CD4-positive, alpha-beta T cell treated with Interleukin-21 for 1 hour (primary cell): Measurements from ENCODE around the gene BFSP2.

Source experiments
- DNase-seq: peaks from one replicate; pipeline ENCODE4 v3.0.0-alpha.2; 2020

Gene BFSP2

GRCh38 chr3:133383741-133384140, 16.1 kb upstream of the BFSP2 start:
- no peak for DNase-seq

DNA sequence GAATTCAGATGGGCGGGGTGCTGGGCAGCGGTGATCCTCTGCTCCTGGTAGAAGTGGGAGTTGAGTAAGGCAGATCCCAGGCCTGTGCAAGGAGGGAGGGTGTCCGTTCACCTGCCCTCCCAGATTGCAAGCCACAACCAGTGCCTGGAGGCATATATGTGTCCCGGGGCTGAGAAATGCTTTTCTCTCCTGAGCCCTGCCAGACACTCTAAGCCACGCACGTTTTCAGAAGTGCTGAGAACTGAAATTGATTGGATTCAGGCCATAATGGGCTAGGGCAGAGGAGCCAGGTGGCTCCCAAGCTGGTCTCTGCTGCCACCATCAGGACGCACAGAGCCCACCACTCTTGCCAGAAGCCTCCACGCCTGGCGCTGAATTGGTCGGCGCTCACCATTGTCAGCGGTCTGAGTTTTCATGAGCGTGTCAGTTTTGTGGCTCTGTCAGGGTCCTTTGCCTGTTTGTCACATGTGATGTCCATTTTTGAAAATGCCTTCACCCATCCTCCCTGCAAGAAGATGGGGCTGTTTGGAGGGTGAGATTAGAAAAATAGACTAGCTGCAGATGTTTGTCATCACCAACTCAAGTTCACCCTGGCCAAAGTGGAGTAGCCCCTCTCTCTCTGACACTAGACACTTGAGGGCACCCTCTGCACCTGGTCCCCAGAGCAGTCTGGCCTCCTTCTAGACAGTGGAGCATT, 15.4 kb upstream of the BFSP2 start:
- DNase-seq: no peak

DNA sequence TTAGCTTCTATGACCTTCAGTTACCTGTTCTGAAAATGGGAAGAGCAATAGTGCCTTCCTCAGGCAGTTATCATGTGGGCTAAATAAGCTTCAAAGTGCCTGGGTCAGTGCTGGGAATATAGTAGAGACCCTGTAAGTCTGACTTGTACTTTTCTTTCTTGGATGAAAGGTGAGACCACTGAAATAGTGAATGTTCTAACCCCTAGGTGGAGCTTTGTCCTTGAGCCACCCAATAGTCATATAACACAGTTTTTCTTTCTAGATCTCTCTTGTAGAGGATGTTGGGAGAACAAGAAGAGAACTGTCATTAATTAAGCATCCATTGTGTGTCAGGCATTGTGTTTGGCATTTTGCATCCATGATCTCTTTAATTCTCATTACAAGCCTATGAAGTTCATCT, 13.0 kb upstream of the BFSP2 start:
- no peak for DNase-seq

DNA sequence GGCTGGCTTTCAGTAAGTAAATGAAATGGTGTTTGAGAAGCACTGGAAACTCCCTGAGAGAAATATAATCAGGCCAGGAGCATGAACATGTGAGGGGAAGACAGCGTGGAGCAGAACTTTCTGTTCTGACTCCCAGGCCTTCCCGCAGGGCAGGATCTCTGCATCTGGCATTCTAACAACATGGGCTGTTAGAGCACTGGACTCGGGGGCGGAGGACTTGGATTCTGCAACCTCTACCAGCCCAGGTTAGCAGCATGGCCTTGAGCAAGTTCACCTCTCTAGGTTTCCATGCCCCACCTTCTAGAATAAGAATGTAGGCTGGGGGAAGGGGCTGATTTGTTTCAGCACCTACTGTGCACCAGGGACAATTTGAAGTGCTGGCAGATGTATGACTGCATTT, 12.5 kb upstream of the BFSP2 start:
- no peak for DNase-seq

GRCh38 chr3:133388696-133389395, 11.0 kb upstream of the BFSP2 start:
- DNase-seq: no peak

GRCh38 chr3:133390715-133391114, 9.1 kb upstream of the BFSP2 start:
- DNase-seq: no peak

GRCh38 chr3:133393204-133393603, 6.7 kb upstream of the BFSP2 start:
- no peak for DNase-seq

DNA sequence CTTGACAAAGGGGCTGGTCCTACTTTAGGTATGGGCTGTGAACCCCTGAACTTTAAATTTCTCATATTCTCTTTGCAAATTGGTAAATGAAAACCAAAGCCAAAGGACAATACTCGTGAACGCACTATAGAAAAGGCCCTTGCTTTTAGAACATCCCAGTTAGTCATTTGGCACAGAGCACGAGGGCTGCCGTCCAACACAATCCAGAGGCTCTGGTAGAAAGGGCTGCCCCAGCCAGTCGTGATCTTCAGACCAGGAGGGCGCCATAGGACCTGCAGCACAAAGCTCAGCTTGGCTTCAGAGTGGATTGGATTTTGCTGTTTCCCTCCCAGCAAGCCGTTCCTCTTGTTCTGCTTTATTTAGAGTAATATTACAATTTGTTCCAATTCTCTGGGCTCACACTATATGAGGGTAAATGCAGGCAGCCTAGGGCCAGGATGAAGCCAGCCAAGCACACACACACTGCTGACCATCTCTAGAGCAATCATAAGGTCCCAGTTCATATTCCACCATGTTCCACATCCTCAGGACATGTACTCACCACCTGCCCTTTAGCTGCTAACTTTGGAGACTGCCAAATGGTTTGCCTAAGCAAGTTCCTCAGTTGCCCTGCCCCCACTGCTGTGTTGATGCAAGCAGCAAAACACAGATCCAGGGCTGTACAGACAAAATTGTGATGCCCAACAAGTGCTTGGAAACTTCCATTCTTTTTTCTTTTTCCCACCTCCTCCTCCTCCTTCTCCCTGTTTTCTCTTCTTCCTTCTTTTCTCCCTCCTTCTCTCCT, 6.0 kb upstream of the BFSP2 start:
- no peak for DNase-seq

GRCh38 chr3:133394561-133395311, 5.1 kb upstream of the BFSP2 start:
- DNase-seq: no peak

- DNase-seq: no peak
Observed at GRCh38 chr3:133396906-133397305, 3.0 kb upstream of the BFSP2 start.

DNA sequence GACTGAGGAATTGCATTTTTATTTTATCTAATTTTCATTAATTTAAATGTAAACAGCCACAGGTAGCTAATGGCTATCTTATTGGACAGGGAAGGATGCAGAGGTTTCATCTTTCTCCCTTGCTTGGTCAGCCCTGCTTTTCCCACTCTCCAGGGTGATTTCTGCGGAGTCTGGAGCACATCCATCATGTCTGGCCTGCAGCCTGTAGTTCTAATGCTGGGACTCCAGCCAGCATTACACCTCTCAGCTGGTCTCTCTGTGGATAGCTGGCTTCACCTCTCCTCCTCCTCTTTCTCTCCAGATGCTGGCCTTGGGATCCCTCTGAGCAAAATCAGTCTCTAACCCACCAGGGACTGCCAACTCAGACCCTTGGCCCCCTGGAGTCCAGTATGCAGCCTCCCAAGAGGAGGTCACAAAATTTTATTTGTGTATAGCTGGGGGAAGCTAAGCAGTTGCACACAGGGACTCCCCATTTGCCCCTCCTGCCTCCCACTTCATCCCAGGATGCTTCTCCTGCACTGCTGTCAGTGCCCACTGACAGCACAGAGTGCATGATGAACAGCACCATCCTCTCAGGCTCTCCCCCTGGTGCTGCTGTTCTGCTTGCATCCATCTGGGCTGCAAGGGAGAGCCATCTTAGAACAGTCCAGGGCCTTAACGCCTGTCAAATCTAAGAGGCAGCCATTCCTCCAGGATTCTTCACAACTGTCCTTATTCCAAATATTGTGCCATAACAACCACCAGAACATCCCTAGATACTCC, 1.7 kb downstream of the BFSP2 start:
- no peak for DNase-seq

- DNase-seq: no peak
Observed at GRCh38 chr3:133404920-133405319, 5.1 kb downstream of the BFSP2 start.

DNA sequence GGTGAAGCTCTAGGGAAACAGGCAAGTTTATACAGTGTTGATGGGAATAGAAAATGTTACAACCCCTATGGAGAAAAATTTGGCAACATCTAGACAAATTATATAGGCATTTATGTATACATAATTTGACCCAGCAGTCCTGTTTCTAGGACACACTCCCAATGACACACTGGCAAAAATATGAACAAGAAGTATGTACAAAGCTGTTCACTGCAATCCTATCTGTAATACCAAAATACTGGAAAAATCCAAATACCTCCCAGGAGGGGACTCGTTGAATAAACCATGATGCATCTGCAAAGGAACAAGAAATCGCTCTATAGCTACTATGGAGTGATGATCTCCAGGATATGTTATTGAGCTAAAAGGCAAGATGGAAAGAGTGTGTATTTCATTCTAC, 8.5 kb downstream of the BFSP2 start:
- DNase-seq: no peak

- no peak for DNase-seq
Observed at GRCh38 chr3:133408961-133409360, 9.1 kb downstream of the BFSP2 start.

GRCh38 chr3:133410191-133410892, 10.5 kb downstream of the BFSP2 start:
- DNase-seq: no peak

DNA sequence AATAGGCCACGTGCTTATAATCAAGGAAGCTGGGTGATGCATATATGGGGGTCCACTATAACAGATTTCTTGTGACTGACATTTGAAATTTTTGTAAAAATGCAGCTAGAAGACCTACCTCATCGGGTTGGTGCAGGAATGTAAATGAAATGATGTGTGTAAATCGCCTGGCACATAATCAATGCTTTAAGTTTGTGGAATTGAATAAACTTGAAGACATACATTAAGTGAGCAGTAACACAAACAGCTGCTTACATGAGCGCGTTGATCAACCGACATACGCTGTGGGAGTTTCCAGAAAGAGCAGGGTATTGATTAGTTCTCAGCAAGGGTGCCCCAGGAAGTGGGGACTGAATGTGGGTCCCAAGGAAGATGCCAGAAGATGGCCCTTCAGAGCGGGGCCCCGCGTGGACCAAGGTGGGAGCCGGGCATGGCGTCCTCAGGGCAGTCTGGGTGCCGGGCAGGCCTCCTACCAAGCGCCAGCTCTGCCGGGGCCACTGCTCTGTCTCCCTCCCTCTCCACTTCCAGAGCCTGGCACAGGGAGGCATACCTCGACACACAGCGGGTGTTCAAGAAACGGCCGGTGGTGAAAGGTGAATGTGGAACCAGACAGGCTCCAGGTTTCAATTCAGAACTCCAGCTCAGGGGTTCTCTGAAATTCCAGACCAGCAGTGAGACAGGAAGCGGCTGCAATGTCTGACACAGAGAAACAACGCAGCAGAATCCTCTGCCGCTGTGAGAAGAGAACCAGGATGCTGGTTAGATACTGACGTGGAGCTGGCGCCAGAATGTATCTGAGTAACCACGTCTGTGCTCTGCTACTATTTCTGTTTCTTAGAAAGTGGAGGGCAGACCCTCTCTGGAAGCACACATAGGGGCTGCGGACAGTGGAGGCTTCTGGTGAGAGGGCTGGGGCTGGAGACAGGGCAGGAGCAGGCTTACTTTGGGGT, 12.6 kb downstream of the BFSP2 start:
- DNase-seq: no peak

DNA sequence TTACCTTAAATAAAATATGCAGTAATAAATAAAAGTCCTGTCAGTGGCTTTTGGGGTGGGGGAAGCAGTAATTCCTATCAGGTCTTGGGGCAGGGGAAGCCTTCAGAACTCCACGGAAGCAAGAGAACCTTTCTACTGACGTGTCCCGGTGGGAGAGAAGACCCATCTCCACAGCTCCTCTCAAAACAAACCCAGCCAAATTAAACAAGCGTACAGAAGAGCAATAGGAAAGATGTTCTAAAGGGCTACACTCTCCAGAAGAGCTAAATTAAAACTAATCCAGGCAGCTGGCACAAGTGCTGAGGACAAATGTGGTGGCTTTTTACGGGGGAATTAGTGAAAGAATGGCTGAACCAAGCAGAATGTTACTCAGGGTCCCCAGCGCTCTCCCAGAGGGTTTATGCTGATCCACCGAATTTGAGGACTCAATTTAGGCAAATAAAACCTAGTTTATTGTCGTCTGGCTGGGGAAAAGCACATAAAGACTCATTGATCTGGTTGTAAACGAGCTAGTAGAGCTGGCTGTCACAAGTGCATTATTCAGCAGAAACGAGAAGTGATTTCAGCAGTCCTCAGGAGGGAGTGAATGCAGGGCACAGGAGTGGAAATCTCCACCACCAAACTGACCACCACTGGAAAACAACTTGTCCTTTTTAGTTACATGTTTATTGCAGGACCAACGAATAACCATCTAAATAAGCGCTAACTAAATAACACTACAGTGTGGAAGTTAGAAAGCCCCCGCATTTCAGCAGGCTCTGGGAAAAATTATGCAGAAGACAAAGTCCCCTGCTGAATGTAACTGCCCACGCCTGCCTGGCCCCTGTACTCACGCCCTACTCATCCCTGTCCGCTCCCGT, 13.5 kb downstream of the BFSP2 start:
- DNase-seq: no peak

DNA sequence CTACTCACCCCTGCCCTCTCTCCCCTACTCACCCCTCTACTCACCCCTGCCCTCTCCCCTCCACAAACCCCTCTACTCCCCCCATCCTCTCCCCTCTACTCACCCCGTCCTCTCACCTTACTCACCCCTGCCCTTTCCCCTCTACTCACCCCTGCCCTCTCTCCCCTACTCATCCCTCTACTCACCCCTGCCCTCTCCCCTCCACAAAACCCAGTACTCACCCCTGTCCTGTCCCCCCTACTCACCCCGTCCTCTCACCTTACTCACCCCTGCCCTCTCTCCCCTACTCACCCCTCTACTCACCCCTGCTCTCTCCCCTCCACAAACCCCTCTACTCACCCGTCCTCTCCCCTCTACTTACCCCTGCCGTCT, 14.2 kb downstream of the BFSP2 start:
- no peak for DNase-seq

DNA sequence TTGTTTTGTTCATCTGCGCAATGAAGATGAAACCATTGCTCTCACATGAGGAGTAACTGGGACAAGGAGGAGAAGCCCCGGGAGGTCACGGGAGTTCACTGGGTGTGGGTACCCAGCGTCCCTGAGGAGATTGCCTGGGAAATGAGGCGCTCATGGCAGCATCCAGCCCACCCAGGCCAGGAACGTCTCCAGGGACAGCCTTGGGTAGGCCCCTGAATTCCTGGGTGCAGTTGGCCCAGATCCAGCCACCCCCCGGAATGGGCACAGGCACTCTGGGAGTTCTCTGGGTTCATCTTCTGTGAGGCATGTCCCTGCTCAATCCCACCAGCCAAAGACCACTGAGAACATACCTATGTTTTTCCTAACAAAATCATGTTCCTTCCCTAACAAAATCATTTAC, 18.5 kb downstream of the BFSP2 start:
- no peak for DNase-seq
